ENCODE measurements around the gene GRM7. TPM values are rescaled to one million over a fixed set of nuclear protein-coding genes. Genes with fewer than 3 reads are reported as not detected.

The GRM7 gene
- total RNA-seq, 1 donor from 2014 or later: not detected

DNA sequence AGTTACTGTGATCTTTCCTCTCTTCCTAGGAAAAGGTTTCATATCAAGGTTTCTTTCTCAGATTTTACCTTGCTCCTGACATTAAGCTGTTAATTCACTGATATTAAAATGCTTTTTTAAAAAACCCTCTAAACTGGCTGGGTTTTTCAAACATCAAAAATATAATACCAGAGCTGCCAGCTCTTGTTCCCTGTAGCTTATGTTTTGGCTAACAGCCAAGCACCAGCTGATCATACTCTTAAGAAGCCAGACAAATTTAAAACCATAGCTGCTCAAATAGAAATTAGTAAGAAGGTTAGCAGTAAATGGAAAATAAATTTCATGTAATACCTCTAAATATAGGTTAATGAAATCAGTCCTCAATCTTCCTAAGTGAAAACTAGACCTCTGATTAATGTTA is 657.5 kb downstream of the GRM7 start:
- Histone ChIP-seq H3K4me3 (ENCODE audit: low read depth, low read length) (no peak overlapping the region), H3K27me3 (ENCODE audit: control insufficient read depth, insufficient read depth, low read length) (no peaks in the 10 kb centered on the region), H3K36me3 (ENCODE audit: control insufficient read depth, insufficient read depth, low read length) (no peaks in the 10 kb centered on the region)
- no peak for TF ChIP-seq CTCF (IDR thresholded peaks at IDR 0.05; ENCODE audit: insufficient read depth, low read length, severe bottlenecking)
- FAIRE-seq (no peak), DNase-seq (ENCODE audit: low read depth) (peak; percentile 31)

DNA sequence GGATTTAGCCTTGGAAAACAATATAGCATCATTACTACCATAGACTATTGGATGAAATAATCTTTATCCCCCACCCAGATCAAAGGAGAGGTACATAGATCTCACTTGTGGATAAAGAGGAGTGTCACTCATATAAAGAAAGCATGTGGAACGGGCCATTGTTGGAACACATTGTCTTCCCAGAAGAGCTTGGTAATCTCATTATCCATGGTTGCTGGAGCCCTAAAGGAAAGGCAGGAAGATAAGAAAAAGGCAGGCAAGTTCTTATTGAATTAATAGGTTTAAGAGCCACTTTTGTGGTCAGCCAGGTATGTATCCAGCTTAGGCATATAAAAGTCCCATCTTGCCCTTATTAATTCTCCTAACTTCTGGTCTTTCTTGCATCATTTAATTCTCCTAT is 659.1 kb downstream of the GRM7 start:
- TF ChIP-seq CTCF (IDR thresholded peaks at IDR 0.05; ENCODE audit: insufficient read depth, low read length, severe bottlenecking): no peak

GRCh38 chr3:7520593-7520992 is 659.7 kb downstream of the GRM7 start:
- FAIRE-seq: no peak
- H3K27me3 ChIP-seq (ENCODE audit: control insufficient read depth, insufficient read depth, low read length): no peaks in the 10 kb centered on the region

More for the DNA sequence above, 659.1 kb downstream of the GRM7 start:
- Histone ChIP-seq H3K4me3 (ENCODE audit: low read depth, low read length) (no peak overlapping the region), H3K27me3 (ENCODE audit: control insufficient read depth, insufficient read depth, low read length) (no peaks in the 10 kb centered on the region), H3K36me3 (ENCODE audit: control insufficient read depth, insufficient read depth, low read length) (no peaks in the 10 kb centered on the region)
- no peak for DNase-seq (ENCODE audit: low read depth)
- no peak for FAIRE-seq

GRCh38 chr3:7536510-7536909 is 675.6 kb downstream of the GRM7 start:
- FAIRE-seq (no peak), DNase-seq (ENCODE audit: low read depth) (peak; percentile 17)
- no peak for TF ChIP-seq CTCF (IDR thresholded peaks at IDR 0.05; ENCODE audit: insufficient read depth, low read length, severe bottlenecking)
- Histone ChIP-seq H3K4me3 (ENCODE audit: low read depth, low read length) (no peak overlapping the region), H3K27me3 (ENCODE audit: control insufficient read depth, insufficient read depth, low read length) (no peaks in the 10 kb centered on the region), H3K36me3 (ENCODE audit: control insufficient read depth, insufficient read depth, low read length) (no peaks in the 10 kb centered on the region)

More at GRCh38 chr3:7520593-7520992, 659.7 kb downstream of the GRM7 start:
- no peak for DNase-seq (ENCODE audit: low read depth)
- TF ChIP-seq CTCF (IDR thresholded peaks at IDR 0.05; ENCODE audit: insufficient read depth, low read length, severe bottlenecking): no peak
- Histone ChIP-seq H3K36me3 (ENCODE audit: control insufficient read depth, insufficient read depth, low read length) (no peaks in the 10 kb centered on the region), H3K4me3 (ENCODE audit: low read depth, low read length) (no peak overlapping the region)

- H3K27me3 ChIP-seq (ENCODE audit: control insufficient read depth, insufficient read depth, low read length): no peaks in the 10 kb centered on the region
- H3K4me3 ChIP-seq (ENCODE audit: low read depth, low read length): no peak overlapping the region
- FAIRE-seq: no peak
- no peak for TF ChIP-seq CTCF (IDR thresholded peaks at IDR 0.05; ENCODE audit: insufficient read depth, low read length, severe bottlenecking)
- DNase-seq (ENCODE audit: low read depth): no peak
- H3K36me3 ChIP-seq (ENCODE audit: control insufficient read depth, insufficient read depth, low read length): no peaks in the 10 kb centered on the region
These were observed 676.0 kb downstream of the GRM7 start for GRCh38 chr3:7536921-7537320.

DNA sequence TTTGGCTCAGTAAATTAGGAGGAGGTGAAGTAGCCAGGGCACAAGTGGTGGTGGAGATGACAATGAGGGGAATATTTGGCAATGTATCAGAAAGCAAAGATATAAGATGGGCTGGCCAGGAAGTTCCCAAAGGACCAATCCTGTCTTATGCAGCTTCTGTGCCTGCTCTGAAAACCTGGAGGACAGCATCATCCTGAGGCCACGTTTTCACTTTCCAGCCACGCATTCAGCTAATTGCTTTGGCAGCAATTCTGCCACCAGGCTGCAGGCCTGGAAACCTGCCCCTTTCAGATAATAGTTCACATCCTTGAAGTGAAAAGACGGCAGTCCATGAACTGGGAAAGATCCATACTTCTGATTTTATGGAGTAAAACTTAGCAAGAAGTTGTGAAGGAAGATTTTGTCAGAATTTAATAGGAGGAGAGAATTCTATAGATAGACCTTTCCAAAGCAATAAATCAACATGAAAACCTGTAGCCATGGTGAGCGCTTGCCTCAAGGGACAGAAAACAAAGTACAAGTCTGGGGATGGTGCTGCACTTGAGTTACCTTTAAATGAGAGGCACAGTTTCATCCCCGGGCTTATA is 682.5 kb downstream of the GRM7 start:
- no peaks in the 10 kb centered on the region for H3K36me3 ChIP-seq (ENCODE audit: control insufficient read depth, insufficient read depth, low read length)
- H3K27me3 ChIP-seq (ENCODE audit: control insufficient read depth, insufficient read depth, low read length): no peaks in the 10 kb centered on the region
- no peak for TF ChIP-seq CTCF (IDR thresholded peaks at IDR 0.05; ENCODE audit: insufficient read depth, low read length, severe bottlenecking)
- H3K4me3 ChIP-seq (ENCODE audit: low read depth, low read length): no peak overlapping the region
- FAIRE-seq: no peak
- DNase-seq (ENCODE audit: low read depth): no peak

Measured in bronchial epithelial cell (primary cell).